ENCODE data around the gene MAP3K14. TPM values are rescaled to one million over a fixed set of nuclear protein-coding genes. Genes with fewer than 3 reads are reported as not detected.

Gene MAP3K14
- total and polyA plus RNA-seq, 4 donors: 1.2 to 7.8 (median 4.2) TPM

DNA sequence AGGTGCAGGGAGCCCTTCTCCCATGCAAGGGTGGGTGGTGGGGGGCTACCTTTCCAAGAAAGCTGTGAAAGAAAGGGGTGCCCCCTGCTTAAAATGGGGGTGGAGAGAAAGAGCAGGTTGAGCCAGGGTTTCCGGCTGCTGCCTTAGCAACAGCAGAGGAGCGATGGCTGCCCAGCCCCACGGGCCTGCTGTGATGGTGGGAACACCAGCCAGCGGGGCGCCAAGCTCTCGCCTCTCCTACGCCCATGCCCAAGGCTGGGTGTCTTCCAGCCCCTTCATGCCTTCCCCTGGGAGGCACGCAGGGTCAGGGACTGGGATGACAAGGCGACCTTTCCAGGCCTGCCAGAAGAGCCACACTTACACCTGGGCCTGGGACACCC lies 92.2 kb downstream of the MAP3K14 start:
- peaks cover 0 to 11% (median 5%) of the 10 kb centered on the region in 4 donors for H3K4me1 ChIP-seq (ENCODE audit: control insufficient read depth in 4 of 4, insufficient read depth in 4 of 4, low read length in 3 of 4)
- H3K9me3 ChIP-seq (ENCODE audit: control insufficient read depth in 4 of 4, low read length in 3 of 4): no peaks in the 10 kb centered on the region
- H3K36me3 ChIP-seq (ENCODE audit: control insufficient read depth in 4 of 4, insufficient read depth in 3 of 4, low read depth in 1 of 4, low read length in 3 of 4): no peaks in the 10 kb centered on the region
- peak; percentile 29 for DNase-seq (ENCODE audit: low spot score)
- WGBS: 90% methylated on average over 9 of the region's 9 CpGs
- peak overlapping the region; percentile 64 to 71 for H3K27ac ChIP-seq (ENCODE audit: low read depth in 1 of 2, low read length in 2 of 2)
- H3K4me3 ChIP-seq (ENCODE audit: low read depth in 1 of 3, low read length in 3 of 3): no peak overlapping the region
- no peak overlapping the region for H3K9ac ChIP-seq (ENCODE audit: low read depth in 1 of 2, low read length in 2 of 2)
- no peaks in the 10 kb centered on the region for H3K27me3 ChIP-seq (ENCODE audit: control insufficient read depth in 4 of 4, insufficient read depth in 4 of 4, low read length in 3 of 4)
- TF ChIP-seq NR2F2 (IDR thresholded peaks at IDR 0.05): no peak
- no peak for TF ChIP-seq HNF4G (IDR thresholded peaks at IDR 0.05)
- TF ChIP-seq YY1 (IDR thresholded peaks at IDR 0.05): no peak
- no peak for TF ChIP-seq FOXA2 (IDR thresholded peaks at IDR 0.05)
- TF ChIP-seq, protein P1, sequence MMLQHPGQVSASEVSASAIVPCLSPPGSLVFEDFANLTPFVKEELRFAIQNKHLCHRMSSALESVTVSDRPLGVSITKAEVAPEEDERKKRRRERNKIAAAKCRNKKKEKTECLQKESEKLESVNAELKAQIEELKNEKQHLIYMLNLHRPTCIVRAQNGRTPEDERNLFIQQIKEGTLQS (IDR thresholded peaks at IDR 0.05): no peak
- no peak for TF ChIP-seq JUND (IDR thresholded peaks at IDR 0.05)
- no peak for TF ChIP-seq EGR1 (IDR thresholded peaks at IDR 0.05; ENCODE audit: low read depth in 2 of 2)
- no peak for TF ChIP-seq REST (IDR thresholded peaks at IDR 0.05)

- Histone ChIP-seq H3K4me1 (ENCODE audit: control insufficient read depth in 4 of 4, insufficient read depth in 4 of 4, low read length in 3 of 4) (peaks cover 0 to 12% (median 5%) of the 10 kb centered on the region in 4 donors), H3K9me3 (ENCODE audit: control insufficient read depth in 4 of 4, low read length in 3 of 4) (no peaks in the 10 kb centered on the region), H3K4me3 (ENCODE audit: low read depth in 1 of 3, low read length in 3 of 3) (peak overlapping the region in 1 of 3 donors; percentile 7), H3K27ac (ENCODE audit: low read depth in 1 of 2, low read length in 2 of 2) (peak overlapping the region; percentile 64 to 71), H3K36me3 (ENCODE audit: control insufficient read depth in 4 of 4, insufficient read depth in 3 of 4, low read depth in 1 of 4, low read length in 3 of 4) (no peaks in the 10 kb centered on the region), H3K27me3 (ENCODE audit: control insufficient read depth in 4 of 4, insufficient read depth in 4 of 4, low read length in 3 of 4) (no peaks in the 10 kb centered on the region), H3K9ac (ENCODE audit: low read depth in 1 of 2, low read length in 2 of 2) (peak overlapping the region in 1 of 2 donors; percentile 6)
- TF ChIP-seq REST (IDR thresholded peaks at IDR 0.05): no peak
- no peak for TF ChIP-seq EGR1 (IDR thresholded peaks at IDR 0.05; ENCODE audit: low read depth in 2 of 2)
- TF ChIP-seq GABPA (IDR thresholded peaks at IDR 0.05 in 1 of 2, conservative IDR thresholded peaks at IDR 0.05 in 1 of 2): no peak
- no peak for TF ChIP-seq TAF1 (conservative IDR thresholded peaks at IDR 0.05)
- no peak for TF ChIP-seq RXRA (IDR thresholded peaks at IDR 0.05)
- DNase-seq (ENCODE audit: low spot score): no peak
- 84% methylated on average over 12 of the region's 12 CpGs for WGBS
Observed at GRCh38 chr17:45223539-45224528, 93.0 kb downstream of the MAP3K14 start.

All from liver (tissue), 9 donors.